Stimulated activated CD4-positive, alpha-beta T cell treated with anti-CD3 and anti-CD28 coated beads, Interleukin-4, amount 100 ng/mL, for 1 hour (primary cell): ENCODE measurements around the gene AGER.

Experiments used
- DNase-seq: peaks from one replicate; pipeline ENCODE4 v3.0.0-alpha.2; 2020

AGER gene

GRCh38 chr6:32167761-32168262 is 16.2 kb downstream of the AGER start:
- DNase-seq, result no peak

GRCh38 chr6:32167154-32167760 is 16.8 kb downstream of the AGER start:
- DNase-seq, result no peak

- no peak for DNase-seq
These were observed 17.5 kb downstream of the AGER start for GRCh38 chr6:32166411-32167061.

- no peak for DNase-seq
These were observed 19.8 kb downstream of the AGER start, which contains the start of gene EGFL8 for GRCh38 chr6:32164295-32164694. Gene EGFL8 (plus strand): TSS chr6:32164595. CDS start chr6:32166166, 1,571 bp downstream.

- no peak for DNase-seq
These were observed 20.3 kb downstream of the AGER start for GRCh38 chr6:32163559-32164258.

GRCh38 chr6:32158052-32158451 is 26.0 kb downstream of the AGER start:
- DNase-seq, result no peak

GRCh38 chr6:32156891-32157290 is 27.2 kb downstream of the AGER start:
- no peak for DNase-seq

- peak; percentile 57 for DNase-seq
These were observed 29.4 kb downstream of the AGER start for GRCh38 chr6:32154514-32155161.

GRCh38 chr6:32153564-32154513 is 30.2 kb downstream of the AGER start, which contains the start of gene PPT2:
Gene PPT2 (plus strand): TSS chr6:32154141. CDS start chr6:32154595, 454 bp downstream.
- DNase-seq, result peak; percentile 69

GRCh38 chr6:32152769-32153563 is 31.1 kb downstream of the AGER start:
- no peak for DNase-seq

GRCh38 chr6:32151863-32152768 is 31.9 kb downstream of the AGER start, which contains the start of gene PRRT1:
Gene PRRT1 (minus strand): TSS chr6:32151939. CDS start chr6:32151827, 112 bp downstream.
- DNase-seq, result no peak

GRCh38 chr6:32151181-32151862 is 32.7 kb downstream of the AGER start:
- DNase-seq, result no peak

- no peak for DNase-seq
These were observed 33.9 kb downstream of the AGER start for GRCh38 chr6:32149932-32150870.

GRCh38 chr6:32149092-32149755 is 34.8 kb downstream of the AGER start:
- DNase-seq, result no peak

- DNase-seq, result peak; percentile 73
These were observed 35.6 kb downstream of the AGER start for GRCh38 chr6:32148289-32149091.

GRCh38 chr6:32147401-32148132 is 36.5 kb downstream of the AGER start:
- DNase-seq, result no peak
